ENCODE data around the gene CA12. TPM values are rescaled to one million over a fixed set of nuclear protein-coding genes. Genes with fewer than 3 reads are reported as not detected.

The CA12 gene
- total and polyA plus RNA-seq, 10 of the 15 experiments (the other 5 are each of a cell fraction or from before 2014, with no cell fraction given), result 0.03 to 0.10 TPM; not detected in 8

DNA sequence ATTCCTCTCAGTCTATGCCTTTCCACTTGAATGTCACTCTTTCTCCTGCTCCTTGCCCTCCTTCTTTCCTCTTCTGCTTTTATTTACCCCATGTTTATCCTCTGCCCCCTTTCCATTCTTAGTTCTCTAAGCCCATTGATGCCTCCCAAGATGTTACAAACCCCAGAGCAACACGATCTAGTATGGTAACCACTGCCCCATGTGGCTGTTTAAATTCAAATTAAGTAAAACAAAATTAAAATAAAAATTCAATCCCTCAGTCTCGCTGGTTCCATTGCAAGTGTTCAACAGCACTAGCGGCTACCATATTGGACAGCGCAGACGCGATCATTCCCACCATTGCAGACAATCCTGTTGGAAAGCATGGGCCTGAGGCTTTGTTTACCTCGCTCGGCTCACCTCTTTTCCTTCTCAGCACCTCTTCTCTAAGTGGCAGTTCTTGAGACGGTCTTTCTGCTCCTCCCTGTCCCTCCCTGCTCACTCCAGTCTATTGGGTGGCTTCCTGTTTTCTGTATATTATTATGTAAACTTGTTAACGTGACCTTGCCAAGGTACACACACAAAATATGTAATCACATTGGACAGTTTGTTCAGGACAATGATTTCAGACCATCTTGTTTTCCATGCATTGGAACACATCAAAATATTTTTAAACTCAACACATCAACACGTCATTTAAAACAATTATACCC, 21.8 kb upstream of the CA12 start:
- in situ Hi-C loops (cut with MboI) (loop anchor here (5.0 kb wide), 1 partner anchor 111 kb away; no protein-coding TSS in a partner anchor), intact Hi-C loops (cut with micrococcal nuclease; ENCODE audit: unreplicated experiment) (loop anchor here (1.0 to 10.0 kb wide), 3 partner anchors 115 to 355 kb away; partner anchors contain the start of gene RPS27L)
- Histone ChIP-seq H3K27me3 (replicated peaks in 1 of 2; ENCODE audit: control insufficient read depth in 2 of 2, insufficient read depth in 2 of 2, low read length in 1 of 2) (no peaks in the 10 kb centered on the region), H3K9me3 (replicated peaks; ENCODE audit: control insufficient read depth, insufficient read depth, low read length) (no peaks in the 10 kb centered on the region), H3K4me3 (no peak overlapping the region), H2AFZ (ENCODE audit: control insufficient read depth, low read depth, low read length) (no peak overlapping the region), H3K27ac (ENCODE audit: control insufficient read depth, insufficient read depth) (no peak overlapping the region), H3K36me3 (ENCODE audit: control insufficient read depth in 2 of 2, insufficient read depth in 2 of 2, low read length in 1 of 2) (no peaks in the 10 kb centered on the region), H3K9ac (ENCODE audit: control insufficient read depth, insufficient read depth, low read length) (no peak overlapping the region), H3K79me2 (ENCODE audit: control insufficient read depth, insufficient read depth, low read length) (no peaks in the 10 kb centered on the region), H3K4me1 (ENCODE audit: control insufficient read depth, insufficient read depth, low read length) (no peaks in the 10 kb centered on the region), H3K4me2 (ENCODE audit: control insufficient read depth, insufficient read depth) (no peak overlapping the region), H4K20me1 (ENCODE audit: control insufficient read depth, insufficient read depth) (no peaks in the 10 kb centered on the region)
- RAD21 ChIA-PET (ENCODE audit: unreplicated experiment), result interaction anchor here (0.8 to 3.0 kb wide), 13 partner anchors 60 to 355 kb away, joined by 3 to 62 read pairs (median 6); partner anchors contain the start of gene RAB8B
- WGBS (ENCODE audit: insufficient coverage, insufficient replicate concordance, low lambda C conversion rate, missing lambda C conversion rate), result 48% methylated on average over 11 of the region's 11 CpGs
- CTCF ChIA-PET, result interaction anchor here (0.6 to 4.9 kb wide), 22 partner anchors 10 to 356 kb away, joined by 3 to 145 read pairs (median 5); partner anchors contain the start of gene RPS27L
- SMC1A ChIA-PET (ENCODE audit: uncharacterized antibody, unreplicated experiment), result interaction anchor here (0.6 to 2.9 kb wide), 28 partner anchors 9 to 356 kb away, joined by 3 to 92 read pairs (median 3); no protein-coding TSS in a partner anchor
- TF ChIP-seq EGR1 (IDR thresholded peaks at IDR 0.05; ENCODE audit: borderline replicate concordance in 1 of 2, low read depth in 2 of 2, low read length in 2 of 2) (no peak), CEBPZ (IDR thresholded peaks at IDR 0.05; ENCODE audit: low read depth, low read length) (no peak), EED (IDR thresholded peaks at IDR 0.05; ENCODE audit: low read depth) (no peak), CBX3 (IDR thresholded peaks at IDR 0.05; ENCODE audit: borderline replicate concordance, low read depth) (no peak), ZNF384 (IDR thresholded peaks at IDR 0.05; ENCODE audit: borderline replicate concordance, low read depth, low read length) (no peak), PBX3 (IDR thresholded peaks at IDR 0.05; ENCODE audit: insufficient replicate concordance, low read depth, low read length) (no peak), CHD4 (IDR thresholded peaks at IDR 0.05) (no peak), TBL1XR1 (IDR thresholded peaks at IDR 0.05; ENCODE audit: low read depth, low read length) (no peak), NR2F1 (conservative IDR thresholded peaks at IDR 0.05) (no peak), HCFC1 (IDR thresholded peaks at IDR 0.05; ENCODE audit: low read length) (no peak), RAD21 (IDR thresholded peaks at IDR 0.05; ENCODE audit: insufficient read depth, low read depth, low read length) (no peak)
- FAIRE-seq, result no peak
- POLR2A ChIA-PET, result no interaction called here
- peak; percentile 46 for ATAC-seq
- BruUV-seq (replicated peaks), result no TSS peak
- DNase-seq (ENCODE audit: low read depth, low spot score), result no peak
